ENCODE results near the gene SLC4A8.
"Not testable (repeated sequence)": the region's sequence is repeated elsewhere in the genome, so short reads cannot be mapped to it uniquely, and the experiment has no call there.

Gene SLC4A8

DNA sequence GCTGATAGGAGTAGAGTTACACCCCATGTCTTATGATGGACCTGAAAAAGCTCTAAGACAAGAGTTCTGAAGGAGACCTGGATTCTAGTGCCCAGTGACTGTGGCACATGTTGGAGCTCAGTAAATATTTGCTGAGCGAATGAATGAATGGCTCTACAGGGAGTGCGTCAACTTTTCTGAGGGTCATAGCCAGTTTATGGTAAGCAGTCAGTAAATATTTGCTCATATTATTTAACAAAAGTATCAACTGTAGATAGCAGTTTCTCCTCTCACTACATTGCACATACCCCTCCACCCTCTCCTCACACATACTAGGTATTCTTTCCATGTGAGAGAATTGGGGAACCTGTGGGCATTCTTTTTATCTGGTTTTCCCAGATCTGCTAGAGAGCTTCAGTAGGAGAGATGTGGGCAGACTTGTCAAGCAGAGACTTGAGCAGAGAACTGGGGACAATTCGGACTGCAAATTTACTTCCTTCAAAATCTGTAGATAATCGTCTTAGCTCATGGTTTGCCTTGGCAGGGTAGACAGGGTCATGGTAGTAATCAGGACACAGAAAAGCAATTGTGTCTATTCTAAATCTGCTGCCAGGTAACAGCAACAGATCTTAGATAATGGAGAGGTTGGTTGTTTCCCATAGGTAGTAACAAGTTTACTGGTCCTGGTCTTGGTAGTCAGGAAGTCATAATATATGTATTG lies 5.7 kb downstream of the SLC4A8 start:
- no peak for DNase-seq (ENCODE audit: low spot score)

DNA sequence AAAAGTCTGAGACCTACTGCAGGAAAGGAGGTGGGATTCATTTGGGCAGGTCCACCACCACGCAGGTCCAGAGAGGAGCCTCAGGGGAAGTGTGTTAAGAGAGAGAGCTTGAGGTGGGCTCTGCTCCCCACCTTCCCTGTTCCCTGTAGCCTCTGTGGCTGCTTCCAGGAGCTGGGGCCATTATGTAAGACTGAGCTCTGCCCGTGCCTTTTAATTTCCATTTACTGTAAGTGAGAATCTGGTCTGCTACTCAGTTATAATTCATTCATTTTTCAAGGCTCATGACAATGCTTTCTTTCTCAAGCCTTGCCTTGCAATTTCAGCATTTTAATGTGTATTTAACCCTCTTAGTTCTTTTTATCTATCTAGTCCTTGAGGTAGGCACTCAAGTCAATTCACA lies 8.3 kb downstream of the SLC4A8 start:
- DNase-seq (ENCODE audit: low spot score), result no peak

GRCh38 chr12:51434305-51434704 lies 9.7 kb downstream of the SLC4A8 start:
- no peak for DNase-seq (ENCODE audit: low spot score)

DNA sequence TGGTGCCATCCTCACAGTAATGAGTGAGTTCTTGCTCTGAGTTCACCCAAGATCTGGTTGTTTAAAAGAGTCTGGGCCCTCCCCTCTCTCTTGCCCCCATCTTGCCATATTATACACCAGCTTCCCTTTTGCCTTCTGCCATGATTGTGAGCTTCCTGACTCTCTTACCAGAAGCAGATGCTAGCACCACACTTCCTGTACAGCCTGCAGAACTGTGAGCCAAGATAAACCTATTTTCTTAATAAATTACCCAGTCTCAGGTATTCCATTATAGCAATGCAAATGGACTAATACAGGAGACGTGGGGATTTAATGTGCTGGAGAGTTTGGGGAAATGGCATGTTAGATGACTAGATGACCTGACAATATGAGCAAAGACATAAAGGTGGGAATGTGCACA lies 12.8 kb downstream of the SLC4A8 start:
- no peak for DNase-seq (ENCODE audit: low spot score)

DNA sequence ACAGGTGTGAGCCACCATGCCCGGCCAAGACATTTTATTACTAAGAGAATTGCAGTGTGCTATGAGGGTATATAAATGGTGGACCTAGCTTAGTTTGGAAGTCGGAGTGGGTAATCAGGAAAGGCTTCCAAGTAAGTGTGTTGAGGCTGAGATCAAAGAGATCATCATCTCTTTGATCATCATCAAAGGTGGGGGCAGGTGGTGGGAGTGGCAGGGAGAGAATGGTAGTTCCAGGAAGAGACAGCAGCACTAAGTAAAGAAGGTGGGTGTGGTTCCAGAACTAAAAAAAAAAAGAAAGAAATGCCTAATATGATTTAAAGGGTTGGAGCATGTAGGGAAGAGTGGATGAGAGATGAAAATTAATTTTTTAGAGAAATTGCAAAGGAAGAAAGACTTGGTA lies 14.7 kb downstream of the SLC4A8 start:
- DNase-seq (ENCODE audit: low spot score), result no peak

DNA sequence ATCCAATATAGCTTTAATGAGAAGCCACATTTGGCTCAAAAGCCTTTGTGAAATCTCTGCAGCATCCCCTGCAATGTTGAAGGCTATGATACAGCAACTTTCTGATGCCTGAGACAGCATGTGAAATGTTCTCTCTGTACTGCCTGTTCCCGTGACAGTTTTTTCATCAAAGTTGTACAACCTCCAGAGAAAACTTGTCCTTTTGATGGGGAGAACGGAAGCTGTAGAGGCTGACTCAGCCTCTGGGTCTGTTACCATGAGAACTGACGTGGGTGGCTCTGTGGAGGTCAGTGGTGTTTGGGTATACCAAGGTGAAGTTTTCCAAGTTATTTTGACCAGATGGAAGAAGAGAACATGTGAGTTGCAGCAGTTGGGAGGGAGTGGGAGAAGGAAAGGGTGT lies 17.0 kb downstream of the SLC4A8 start:
- DNase-seq (ENCODE audit: low spot score), result peak; percentile 76

GRCh38 chr12:51442324-51442723 lies 17.7 kb downstream of the SLC4A8 start:
- no peak for DNase-seq (ENCODE audit: low spot score)

DNA sequence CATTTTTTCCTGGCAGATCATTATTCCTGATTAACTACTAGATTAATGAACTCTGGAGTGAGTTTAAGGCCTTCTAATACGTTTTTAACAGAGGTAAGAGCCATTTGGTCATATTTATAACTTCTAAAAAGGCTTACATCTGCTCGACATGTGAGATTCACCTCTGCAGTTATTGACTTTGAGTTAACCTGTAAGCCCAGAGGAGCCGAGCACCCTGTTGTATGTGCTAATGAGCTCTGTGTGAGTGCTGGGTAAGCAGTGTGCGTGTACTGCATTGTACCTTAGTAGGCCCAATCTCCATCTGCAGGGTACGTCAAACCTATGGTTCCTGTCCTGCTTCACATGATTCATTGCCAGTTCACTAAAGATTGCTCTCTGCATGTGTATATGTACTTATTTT lies 18.9 kb downstream of the SLC4A8 start:
- DNase-seq (ENCODE audit: low spot score), result no peak

DNA sequence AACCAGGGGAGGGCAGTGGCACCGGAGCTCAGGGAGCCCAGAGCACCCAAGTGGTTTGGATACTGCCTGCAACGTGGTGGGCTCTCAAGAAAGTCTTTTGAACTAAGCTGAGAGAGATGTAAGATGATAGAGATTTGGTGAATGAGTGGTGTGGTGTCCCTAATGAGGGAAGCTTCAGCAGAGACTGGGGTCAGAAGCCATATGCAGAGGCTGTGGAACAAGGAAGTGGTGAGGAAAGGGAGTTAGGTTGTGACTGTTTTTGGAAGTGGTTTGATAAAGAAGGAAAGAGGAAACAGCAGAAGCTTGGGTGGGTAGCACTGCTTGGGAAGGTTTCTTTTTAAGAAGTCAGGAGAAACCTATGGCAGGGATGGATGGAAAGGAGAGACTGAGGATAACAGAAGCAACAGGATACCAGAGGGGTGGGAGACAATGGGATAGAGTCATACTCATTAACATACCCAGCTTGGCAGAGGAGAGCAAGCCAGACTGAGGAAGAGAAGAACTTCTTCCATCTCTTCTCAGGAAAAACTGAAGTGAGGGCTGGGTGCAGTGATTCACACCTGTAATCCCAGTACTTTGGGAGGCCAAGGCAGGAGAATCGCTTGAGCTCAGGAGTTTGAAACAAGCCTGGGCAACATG lies 24.1 kb downstream of the SLC4A8 start:
- no peak for DNase-seq (ENCODE audit: low spot score)

DNA sequence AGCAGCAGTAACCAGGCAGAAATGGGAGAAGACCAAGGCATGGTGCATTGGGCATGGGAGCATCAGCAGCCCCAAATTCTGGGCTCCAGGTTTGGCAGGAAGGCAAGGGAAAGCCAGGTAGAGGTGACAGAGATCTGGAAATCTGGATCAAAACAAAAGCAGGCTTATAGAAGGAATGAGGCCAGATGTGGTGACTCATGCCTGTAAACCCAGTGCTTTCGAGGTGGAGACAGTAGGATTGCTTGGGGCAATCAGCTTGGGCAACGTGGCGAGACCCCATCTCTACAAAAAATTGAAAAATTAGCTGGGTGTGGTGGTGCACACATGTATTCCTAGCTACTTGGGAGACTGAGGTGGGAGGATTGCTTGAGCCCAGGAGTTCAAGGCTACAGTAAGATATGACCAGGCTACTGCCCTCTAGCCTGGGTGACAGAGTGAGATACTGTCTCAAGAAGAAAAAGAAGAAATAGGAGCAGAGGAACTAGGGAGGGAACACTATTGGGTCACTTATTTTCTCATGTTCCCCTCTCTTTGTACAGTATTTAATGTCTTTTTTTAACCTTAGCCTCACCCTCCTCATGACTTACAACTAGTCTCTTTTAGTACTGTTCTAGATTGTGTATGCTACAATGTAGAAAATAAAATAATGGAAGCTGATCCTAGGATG lies 25.1 kb downstream of the SLC4A8 start:
- DNase-seq (ENCODE audit: low spot score), result no peak

DNA sequence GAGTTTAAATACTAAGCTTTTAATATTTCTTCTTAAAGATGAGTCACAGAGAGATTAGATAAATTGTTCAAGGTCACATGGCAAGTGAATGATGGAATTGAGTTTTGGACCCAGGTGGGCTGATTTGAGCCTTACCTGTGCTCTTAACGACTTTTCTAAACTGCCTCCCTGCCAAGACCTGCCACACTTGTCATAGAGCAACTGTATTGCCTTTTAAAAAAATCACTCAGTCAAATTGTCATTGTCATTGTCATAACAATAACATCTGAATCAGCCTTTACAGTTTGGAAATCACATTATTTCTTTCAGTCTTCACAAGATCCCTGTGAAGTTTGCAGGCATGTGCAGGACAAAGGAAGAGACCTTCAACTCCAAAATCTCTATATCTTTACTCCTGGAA lies 25.7 kb downstream of the SLC4A8 start:
- DNase-seq (ENCODE audit: low spot score), result no peak

GRCh38 chr12:51450806-51451205 lies 26.2 kb downstream of the SLC4A8 start:
- DNase-seq (ENCODE audit: low spot score), result no peak

- not testable (repeated sequence) for DNase-seq (ENCODE audit: low spot score)
Measured at GRCh38 chr12:51454016-51454415, 29.4 kb downstream of the SLC4A8 start.

DNA sequence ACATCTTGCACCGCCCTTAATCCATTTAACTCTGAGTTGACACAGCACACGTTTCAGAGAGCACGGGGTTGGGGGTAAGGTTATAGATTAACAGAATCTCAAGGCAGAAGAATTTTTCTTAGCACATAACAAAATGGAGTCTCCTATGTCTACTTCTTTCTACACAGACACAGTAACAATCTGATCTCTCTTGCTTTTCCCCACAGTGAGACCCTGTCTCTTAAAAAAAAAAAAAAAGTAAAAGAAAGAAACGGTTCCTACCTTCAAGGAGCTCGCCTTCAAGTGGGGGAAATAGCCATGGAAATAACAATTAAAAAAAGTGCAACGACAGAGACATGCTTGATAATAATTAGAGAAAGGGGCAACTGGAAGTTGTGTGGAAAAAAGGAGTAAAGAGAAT lies 30.4 kb downstream of the SLC4A8 start:
- DNase-seq (ENCODE audit: low spot score), result not testable (repeated sequence)

GRCh38 chr12:51458635-51459034 lies 34.0 kb downstream of the SLC4A8 start:
- no peak for DNase-seq (ENCODE audit: low spot score)

- peak; percentile 83 for DNase-seq (ENCODE audit: low spot score)
Measured at GRCh38 chr12:51460519-51460918, 35.9 kb downstream of the SLC4A8 start.

DNA sequence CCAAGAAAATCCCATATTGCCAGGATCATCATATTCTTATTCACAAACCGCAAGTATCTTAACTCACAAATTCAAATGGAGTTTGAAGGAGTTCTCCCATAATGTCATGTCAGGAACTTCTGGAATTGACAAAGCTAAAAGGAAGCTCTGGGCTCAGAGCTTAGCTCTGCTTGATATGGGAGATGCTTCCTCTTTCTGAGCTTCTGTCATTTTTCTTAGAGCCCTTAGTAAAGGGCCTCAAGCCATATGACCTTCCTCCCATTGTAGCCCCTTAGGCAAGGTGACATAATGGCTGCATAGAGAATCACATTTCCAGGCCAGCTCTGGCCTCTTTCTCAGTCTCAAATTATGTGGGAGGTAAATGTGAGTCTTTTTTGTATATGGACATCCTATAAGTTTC lies 40.9 kb downstream of the SLC4A8 start:
- DNase-seq (ENCODE audit: low spot score), result no peak

DNA sequence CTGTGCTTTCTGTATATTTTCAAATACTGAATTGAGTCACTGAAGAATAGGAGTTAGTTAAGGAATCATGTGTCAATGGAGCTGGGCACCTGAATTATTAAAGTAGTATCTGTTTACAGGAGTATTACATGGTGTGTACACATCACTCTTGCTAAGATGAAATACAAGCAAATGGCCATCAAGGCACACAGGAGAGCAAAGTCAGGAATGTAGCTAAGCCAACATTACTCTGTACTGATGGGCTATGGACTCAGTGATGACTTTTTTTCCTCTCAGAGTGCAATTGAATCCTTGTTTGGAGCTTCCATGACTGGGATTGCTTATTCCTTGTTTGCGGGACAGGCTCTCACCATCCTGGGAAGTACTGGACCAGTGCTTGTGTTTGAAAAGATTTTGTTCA lies 45.5 kb downstream of the SLC4A8 start:
- no peak for DNase-seq (ENCODE audit: low spot score)

- DNase-seq (ENCODE audit: low spot score), result no peak
Measured at GRCh38 chr12:51471111-51471864, 46.7 kb downstream of the SLC4A8 start.

DNA sequence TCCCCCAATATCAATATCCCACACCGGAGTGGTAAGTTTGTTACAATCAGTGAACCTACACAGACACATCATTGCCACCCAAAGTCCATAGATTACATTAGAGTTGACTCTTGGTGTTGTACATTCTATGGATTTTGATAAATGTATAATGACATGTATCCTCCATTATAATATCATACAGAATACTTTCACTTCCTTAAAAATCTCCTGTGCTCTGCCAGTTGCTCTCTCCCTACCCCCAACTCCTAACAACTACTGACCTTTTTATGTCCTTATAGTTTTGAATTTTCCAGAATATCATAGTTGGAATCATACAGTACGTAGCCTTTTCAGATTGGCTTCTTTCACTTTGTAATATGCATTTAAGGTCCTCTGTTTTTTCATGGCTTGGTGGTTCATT lies 48.4 kb downstream of the SLC4A8 start:
- DNase-seq (ENCODE audit: low spot score), result no peak

DNA sequence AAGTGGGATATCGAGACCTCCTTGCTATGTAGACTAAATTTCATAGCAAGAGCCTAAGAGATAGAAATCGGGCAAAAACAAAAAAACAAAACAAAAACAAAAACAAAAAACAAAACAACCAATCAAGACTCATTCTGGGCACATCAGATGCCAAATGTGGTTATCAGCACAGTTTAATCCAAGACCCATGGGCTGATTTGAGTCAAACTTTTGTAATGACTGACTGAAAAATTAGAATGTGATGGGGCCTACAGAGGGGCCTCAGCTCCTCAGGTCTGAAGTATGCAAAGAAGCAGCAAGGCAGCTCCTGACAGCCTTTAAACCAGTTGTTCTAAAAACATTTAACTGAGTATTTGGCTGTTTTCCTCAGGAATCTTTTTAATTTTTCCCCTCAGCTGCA lies 49.3 kb downstream of the SLC4A8 start:
- no peak for DNase-seq (ENCODE audit: low spot score)

- no peak for DNase-seq (ENCODE audit: low spot score)
Measured at GRCh38 chr12:51475543-51475942, 50.9 kb downstream of the SLC4A8 start.

- DNase-seq (ENCODE audit: low spot score), result no peak
Measured at GRCh38 chr12:51480978-51481377, 56.3 kb downstream of the SLC4A8 start.

Data from COLO829 (cell line).